Middle frontal gyrus (tissue), 1 donor: ENCODE results near the gene AP4B1.
"Not testable (repeated sequence)": the region's sequence is repeated elsewhere in the genome, so short reads cannot be mapped to it uniquely, and the experiment has no call there.

Source experiments
- DNase-seq: peaks from one replicate; pipeline ENCODE4 v3.0.0-alpha.2; 2015; ENCODE audit warnings: low spot score; ENCODE audit errors: extremely low spot score

The AP4B1 gene

DNA sequence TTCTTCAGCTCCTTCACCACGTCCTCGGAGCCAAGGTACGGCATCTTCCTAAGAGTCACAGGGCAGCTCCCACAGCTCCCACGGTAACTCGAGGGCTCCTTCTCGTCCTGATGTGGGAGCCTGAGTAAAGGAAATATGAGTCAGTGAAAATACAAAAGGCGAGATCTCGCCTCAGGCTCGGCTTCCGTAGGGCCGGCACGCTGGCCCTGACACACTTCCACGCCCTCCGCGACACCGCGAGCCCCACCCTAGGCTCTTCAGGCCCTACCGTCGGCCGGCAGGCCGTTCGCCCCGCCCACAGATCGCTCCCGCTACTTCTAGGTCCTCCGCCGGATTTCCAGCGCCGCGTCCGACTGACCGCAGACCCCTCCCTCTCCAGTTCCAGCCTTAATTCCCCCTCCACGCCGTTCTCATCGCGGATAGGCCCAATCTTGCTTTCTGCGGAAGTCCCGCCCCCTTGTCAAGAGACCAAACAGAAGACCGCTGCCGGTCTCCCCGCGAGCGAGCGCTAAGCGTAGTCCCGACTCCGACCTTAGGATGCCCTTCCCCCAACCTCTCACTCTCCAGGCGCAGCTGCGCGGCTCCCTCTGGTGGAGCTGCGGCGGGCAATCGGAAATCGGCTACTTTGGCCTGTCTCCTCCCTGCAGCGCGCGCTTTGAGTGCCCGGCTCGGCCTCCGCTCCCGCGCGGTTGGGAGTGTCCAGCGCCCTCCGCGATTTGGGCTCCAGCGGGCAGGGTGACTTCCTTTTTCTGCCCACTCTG is at the start of gene AP4B1, which contains the start of gene DCLRE1B:
Gene AP4B1 (minus strand): TSS at position 126 of the 761 bp plus-strand sequence. CDS start 82 bp downstream, at position 44.
Gene DCLRE1B (plus strand): TSS at position 653 of the 761 bp plus-strand sequence. CDS start 261 bp downstream, outside the sequence.
- DNase-seq = peak; percentile 97

DNA sequence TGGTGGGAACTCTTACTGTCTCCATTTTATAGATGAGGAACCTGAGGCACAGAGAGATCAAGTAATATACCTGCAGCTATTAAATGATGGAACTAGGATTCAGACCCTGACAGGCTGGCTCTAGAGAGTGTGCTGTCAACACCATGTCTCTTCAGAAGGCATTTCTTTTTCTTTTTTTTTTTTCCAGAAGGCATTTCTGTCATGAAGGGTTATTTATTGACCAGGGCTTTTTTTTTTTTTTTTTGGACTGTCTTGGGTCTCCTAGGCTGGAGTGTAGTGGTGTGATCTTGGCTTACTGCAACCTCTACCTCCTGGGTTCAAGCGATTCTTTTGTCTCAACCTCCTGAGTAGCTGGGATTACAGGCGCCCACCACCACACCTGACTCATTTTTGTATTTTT is 47.1 kb upstream of the AP4B1 start:
- no peak for DNase-seq

DNA sequence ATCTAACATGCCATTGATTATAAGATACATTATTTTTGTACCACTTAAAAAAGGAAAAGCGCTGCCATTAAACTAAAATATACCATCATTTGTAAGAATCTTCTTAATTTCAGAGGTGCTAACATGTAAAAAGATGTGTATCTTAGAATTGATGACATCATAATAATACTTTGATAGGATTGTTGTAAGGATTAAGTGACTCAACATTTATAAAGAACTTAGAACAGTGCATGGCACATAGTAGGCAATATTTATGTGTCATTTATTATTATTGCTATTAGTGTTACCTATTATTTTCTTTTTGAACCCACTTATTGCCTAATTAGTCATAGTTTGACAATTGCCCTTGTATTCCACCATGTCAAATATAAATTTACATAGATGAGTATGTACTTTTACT is 46.3 kb upstream of the AP4B1 start:
- DNase-seq = no peak

DNA sequence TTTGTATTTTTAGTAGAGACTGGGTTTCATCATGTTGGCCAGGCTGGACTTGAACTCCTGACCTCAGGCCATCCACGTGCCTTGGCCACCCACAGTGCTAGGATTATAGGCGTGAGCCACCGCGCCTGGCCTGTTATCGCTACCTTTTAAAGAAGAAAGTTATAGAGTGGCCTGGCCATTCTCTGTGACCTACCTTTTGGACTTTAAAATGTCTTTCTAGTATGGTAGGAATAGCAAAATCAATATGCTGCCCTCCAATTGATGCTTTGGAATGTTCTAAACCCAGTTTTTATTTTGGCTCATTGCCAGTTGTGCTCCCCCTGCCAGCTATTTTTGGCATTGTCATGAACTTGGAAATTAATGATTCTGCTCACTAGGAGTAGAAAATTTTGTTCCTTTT is 44.4 kb upstream of the AP4B1 start:
- DNase-seq = no peak

DNA sequence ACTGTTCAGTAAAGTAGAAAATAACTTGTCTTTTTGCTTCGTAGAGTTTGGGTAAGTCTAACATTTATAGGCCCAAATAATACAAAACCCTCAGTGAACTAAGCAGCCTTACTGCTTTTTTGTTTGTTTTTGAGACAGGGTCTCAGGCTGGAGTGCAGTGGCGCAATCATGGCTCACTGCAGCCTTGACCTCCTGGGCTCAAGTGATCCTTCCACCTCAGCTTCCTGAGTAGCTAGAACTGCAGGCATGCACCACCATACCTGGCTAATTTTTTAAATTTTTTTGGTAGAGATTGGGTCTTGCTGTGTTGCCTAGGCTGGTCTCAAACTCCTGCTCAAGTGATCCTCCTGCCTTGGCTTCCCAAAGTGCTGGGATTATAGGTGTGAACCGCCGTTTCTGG is 43.6 kb upstream of the AP4B1 start:
- DNase-seq = not testable (repeated sequence)

DNA sequence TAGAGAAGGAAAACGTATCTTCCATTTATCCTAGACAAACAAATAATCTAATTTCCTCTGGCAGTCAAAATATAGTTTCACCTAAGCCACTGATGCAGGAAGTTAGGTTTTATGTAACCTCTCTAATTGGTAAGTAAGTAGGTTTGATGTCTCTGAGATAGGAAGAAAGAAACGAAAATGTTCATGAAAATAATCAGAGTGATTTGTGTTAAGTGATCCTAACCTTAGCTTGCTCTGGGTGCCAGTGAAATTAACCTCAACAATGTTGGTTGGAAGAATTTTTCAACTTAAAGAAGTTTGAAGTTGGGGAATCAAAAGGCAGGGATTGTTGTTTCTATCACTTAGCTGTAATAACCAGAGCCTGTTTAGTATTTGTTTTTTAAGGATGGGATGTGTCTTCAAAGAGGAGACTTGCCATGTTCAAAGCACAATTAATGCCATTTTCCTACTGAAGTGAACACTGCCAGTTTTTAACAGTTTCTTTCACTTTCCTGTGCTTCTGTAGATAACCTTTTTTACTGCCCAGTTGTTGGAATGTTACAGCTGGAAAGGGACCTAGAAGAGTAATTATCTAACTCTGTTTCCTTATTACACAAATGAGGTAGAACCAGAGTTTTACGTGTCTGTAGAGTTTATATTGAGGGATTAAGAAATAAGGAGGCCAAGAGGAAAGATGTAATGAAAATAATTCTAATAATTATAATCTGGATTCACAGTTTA is 42.9 kb upstream of the AP4B1 start:
- DNase-seq = no peak

DNA sequence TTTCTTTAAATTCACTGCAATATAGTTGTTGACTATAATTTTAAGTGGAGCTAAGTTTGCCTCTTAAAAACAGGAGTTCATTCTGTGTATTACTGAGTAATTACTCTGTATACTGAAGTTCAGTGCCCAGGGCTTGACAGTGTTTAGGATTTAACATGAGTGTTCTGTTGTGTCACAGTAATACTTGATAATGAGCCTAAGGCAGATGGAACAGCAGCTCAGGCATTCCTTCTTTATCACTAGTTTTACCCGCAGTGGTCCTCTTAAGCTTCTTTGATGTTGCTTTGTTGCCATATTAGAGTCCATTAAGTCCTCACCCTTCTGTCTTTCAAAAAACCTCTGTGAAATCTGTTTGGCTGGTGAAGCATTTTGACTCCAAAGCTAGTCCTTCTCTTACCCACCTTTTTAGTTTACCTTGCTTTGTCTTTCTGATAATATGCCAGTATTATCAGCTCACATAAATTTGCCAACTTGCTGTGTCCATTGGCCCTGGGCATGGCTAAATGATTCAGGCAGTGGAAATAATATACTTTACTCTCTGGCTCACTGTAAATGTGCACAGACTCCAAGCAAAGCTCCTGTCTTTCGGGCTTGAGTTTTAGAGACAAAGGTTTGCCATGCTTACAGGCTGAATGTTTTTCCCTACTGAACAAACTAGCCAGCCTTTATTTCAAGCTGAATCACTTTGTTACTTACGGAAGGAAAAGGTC is 42.2 kb upstream of the AP4B1 start:
- no peak for DNase-seq

DNA sequence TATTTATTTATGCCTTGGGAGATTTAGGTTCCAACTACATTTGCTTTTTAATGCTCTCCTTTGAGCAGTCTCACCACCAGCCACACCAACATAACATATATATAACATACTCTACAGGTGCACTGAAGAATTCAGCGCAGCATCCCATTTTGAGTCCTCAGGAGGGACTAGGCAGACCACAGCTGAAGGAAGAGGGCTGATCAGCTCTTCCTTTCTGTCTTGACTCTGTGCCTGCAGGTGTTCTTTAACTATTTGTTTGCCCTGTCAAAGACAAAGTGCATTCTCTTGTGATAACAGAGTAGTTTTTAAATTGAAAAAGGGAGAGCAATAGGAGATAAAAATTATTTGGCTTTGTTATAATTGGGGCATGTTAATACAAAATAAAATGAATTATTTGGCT is 41.5 kb upstream of the AP4B1 start:
- no peak for DNase-seq

DNA sequence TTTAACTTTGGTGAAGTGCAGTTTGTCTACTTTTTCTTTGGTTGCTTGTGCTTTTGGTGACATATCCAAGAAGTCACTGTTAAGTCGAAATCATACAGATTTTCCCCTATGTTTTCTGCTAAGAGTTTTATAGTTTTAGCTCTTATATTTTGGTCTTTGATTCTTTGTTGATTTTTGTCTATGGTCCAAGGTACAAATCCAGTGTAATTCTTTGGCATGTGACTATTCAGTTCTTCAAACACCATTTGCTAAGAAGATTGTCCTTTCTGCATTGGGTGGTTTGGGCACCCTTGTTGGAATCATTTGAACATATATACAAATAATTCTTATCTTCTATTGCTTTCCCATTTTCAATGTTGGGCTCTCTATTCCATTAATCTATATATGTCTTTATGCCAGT is 40.7 kb upstream of the AP4B1 start:
- no peak for DNase-seq

DNA sequence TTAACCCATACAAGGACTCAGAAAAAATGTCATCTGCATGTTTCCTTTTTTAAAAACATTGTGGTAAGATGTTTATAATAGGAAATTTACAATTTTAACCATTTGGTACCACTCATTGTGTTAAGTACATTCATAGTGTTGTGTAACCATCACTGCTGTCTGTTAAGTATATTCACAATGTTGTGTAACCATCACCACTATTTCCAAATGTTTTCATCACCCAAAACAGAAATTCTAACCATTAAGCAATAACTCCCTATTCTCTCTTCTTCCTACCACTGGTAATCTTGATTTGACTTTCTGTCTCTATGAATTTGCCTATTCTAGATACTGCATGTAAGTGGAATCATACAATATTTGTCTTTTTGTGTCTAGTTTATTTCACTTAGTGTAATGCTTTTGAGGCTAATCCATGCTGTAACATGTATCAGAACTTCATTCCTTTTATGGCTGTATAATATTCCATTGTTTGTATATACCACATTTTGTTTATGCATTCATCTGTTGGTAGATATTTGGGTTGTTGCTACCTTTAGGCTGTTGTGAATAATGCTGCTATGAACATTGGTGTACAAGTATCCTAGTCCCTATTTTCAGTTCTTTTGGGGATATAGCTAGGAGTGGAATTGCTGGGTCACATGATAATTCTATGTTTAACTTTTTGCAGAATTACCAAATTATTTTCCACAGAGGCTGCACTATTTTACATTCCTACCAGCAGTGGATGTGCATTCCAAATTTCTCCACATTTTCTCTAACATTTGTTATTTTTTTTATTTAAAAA is 38.6 kb upstream of the AP4B1 start:
- DNase-seq = no peak

DNA sequence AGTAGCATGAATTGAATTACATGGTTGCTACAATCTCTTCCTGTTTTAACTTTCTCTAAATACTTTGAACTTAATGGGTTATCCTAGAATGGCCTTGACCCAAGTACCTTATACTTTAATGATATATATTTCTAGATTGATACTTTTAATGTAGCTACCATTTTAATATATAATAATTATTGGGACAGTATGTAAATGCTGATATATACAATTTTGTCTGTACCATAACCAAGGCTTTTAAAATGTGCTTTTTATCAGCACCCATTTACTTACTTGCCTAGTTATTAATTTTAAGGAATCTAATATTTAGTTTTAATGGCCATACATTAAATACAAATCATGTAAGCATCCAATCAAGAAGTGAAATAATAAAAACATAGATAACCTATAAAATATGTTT is 37.9 kb upstream of the AP4B1 start:
- no peak for DNase-seq

DNA sequence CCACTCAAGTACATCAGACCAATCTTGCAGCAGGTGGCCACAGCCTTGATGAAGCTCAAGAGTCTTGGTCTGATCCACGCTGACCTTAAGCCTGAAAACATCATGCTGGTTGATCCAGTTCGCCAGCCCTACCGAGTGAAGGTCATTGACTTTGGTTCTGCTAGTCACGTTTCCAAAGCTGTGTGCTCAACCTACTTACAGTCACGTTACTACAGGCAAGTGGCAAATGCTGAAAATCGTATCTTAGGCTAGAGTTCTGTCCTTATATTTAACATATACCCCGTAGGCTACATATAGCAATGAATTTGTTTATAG is 36.6 kb upstream of the AP4B1 start:
- DNase-seq = no peak

DNA sequence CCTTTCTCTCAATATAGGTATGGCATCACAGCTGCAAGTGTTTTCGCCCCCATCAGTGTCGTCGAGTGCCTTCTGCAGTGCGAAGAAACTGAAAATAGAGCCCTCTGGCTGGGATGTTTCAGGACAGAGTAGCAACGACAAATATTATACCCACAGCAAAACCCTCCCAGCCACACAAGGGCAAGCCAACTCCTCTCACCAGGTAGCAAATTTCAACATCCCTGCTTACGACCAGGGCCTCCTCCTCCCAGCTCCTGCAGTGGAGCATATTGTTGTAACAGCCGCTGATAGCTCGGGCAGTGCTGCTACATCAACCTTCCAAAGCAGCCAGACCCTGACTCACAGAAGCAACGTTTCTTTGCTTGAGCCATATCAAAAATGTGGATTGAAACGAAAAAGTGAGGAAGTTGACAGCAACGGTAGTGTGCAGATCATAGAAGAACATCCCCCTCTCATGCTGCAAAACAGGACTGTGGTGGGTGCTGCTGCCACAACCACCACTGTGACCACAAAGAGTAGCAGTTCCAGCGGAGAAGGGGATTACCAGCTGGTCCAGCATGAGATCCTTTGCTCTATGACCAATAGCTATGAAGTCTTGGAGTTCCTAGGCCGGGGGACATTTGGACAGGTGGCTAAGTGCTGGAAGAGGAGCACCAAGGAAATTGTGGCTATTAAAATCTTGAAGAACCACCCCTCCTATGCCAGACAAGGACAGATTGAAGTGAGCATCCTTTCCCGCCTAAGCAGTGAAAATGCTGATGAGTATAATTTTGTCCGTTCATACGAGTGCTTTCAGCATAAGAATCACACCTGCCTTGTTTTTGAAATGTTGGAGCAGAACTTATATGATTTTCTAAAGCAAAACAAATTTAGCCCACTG is 36.0 kb upstream of the AP4B1 start:
- DNase-seq = no peak

DNA sequence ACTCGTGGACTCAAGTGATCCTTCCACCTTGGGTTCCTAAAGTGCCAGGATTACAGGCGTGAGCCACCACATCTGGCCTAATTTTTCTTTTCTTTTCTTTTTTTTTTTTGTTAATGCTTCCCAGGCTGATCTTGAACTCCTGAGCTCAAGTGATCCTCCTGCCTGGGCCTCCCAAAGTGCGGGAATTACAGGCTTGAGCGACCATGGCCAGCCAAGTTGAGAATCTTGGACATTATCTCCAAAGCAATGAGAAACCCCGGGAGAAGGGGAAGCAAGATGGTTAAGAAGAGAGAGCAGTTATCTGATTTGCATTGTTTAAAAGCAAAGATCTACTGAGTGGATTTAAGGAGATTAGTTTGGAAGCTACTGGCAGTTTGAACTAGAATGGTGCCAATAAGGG is 33.6 kb upstream of the AP4B1 start:
- no peak for DNase-seq

DNA sequence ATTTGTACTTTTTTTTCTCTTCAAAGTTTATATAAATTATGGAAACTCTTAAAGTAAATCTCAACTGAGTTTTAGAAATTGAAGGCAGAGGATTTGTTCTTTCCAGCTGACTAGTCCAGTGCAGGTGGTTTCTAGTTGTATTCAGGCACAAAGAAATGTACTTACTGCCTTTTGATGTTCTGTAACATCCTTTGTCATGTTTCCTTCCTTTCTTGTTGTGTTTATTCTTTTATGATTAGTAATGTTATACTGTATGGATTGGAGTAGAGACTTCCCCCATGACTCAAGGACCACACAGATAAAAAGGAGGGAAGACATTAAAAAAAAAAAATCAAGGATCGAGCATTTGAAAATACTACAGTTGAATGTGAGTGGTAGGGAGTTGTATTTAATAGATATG is 32.5 kb upstream of the AP4B1 start:
- DNase-seq = no peak

DNA sequence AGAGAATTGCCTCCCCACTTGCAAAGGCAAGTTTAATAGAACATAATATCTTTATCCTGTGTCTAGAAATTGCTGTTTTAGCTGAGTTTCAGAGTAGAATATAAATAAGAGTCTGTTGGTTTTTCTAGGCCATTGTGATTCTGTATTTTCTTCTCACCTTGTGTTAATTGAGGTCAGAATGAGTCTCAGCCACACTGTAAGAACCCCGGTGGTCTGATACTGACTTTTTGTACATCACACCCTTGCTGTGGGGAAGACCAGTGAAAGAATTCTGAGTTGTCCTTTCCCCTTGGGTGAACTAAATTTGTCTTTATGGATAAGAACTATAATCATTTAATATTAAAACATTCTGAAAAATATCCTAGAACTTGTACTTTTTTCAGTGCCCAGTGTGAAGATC is 31.4 kb upstream of the AP4B1 start:
- no peak for DNase-seq

DNA sequence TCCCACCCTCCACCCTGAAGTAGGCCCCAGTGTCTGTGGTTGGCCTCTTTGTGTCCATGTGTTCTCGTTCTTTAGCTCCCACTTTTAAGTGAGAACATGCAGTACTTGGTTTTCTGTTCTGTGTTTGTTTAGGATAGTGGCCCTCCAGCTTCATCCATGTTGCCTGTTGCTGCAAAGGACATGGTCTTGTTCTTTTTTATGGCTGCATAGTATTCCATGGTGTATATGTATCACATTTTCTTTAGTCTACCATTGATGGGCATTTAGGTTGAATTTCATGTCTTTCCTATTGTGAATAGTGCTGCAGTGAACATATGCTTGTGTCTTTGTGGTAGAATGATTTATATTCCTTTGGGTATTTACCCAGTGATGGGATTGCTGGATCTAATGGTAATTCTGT is 30.6 kb upstream of the AP4B1 start:
- DNase-seq = no peak

DNA sequence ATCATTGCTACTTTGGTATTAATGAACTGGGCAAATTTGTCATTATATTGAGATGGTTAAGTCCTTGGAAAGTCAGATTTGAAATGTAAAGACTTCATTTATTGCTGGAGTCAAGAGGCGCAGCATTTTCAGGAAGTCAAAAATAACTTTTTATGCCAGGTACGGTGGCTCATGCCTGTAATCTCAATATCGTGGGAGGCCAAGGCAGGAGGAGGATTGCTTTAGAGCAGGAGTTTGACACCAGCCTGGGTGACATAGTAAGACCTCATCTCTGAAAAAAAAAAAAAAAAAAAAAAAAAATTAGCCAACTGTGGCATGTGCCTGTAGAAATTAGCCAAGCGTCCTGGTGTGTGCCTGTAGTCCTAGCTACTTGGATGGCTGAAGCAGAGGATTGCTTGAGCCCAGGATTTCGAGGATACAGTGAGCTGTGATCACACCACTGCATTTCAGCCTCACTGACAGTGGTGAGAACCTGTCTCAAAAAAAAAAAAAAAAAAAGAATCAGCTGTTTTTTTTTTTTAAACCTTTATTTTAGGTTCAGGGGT is 30.0 kb upstream of the AP4B1 start:
- DNase-seq = no peak

DNA sequence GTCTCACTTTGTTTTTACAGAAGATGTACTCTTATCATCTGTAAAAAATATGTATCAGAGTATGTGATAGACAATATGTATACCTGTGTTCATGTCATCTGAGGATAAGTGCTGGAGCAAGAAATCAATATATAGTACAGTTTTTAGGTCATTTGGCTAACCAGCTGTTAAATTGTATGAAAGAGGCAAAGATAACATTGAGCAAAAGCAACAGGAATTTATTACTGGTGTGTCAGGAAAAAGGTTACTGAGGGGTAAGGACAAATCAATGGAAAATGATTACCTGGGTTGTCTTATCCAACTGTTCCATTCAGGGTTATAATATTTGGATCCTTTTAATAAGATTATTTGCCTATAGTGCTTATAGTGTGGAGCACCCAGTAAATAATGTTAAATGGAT is 29.4 kb upstream of the AP4B1 start:
- no peak for DNase-seq

DNA sequence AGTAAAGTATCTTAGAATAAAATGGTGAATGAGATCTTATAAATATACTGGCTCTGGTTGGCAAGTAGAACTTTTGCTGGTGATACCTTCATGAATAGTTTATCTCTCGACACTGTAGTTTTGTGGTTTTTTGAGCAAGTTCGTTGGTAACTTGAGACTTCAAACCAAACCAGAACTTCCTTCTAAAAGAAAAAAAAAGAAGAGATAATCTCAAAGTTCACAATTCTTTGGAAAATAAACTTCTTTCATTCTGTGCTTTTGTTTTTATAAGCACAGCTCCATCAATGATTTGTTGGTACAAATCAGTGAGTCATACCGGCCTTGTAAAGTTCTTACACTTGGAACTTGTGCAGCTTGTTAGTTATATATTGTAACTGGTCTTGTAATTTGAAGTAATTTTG is 26.9 kb upstream of the AP4B1 start:
- DNase-seq = no peak
